Measurements from ENCODE around the gene SIPA1. TPM values are rescaled to one million over a fixed set of nuclear protein-coding genes. Genes with fewer than 3 reads are reported as not detected.

The SIPA1 gene
- total and polyA plus RNA-seq, 2 of the 13 experiments (the other 11 are each of a cell fraction or from before 2014, with no cell fraction given), result 5.8 to 7.7 TPM

GRCh38 chr11:65653229-65654225, 15.6 kb downstream of the SIPA1 start (continued):
- TF ChIP-seq TBP (CRISPR knock-in tag; IDR thresholded peaks at IDR 0.05) (0 out of 2 replicates have a peak, but pooled peaks have one; percentile 0), ZNF747 (CRISPR knock-in tag; IDR thresholded peaks at IDR 0.05; ENCODE audit: borderline replicate concordance) (peak; percentile 22; the same call in 1 of the 2 replicates), PITX1 (CRISPR knock-in tag; IDR thresholded peaks at IDR 0.05) (peak; percentile 17; the same call in 1 of the 2 replicates), PHF20 (CRISPR knock-in tag; IDR thresholded peaks at IDR 0.05) (no peak), BCL3 (CRISPR knock-in tag; IDR thresholded peaks at IDR 0.05) (peak; percentile 54; the same call in 1 of the 2 replicates), RXRB (CRISPR knock-in tag; IDR thresholded peaks at IDR 0.05; ENCODE audit: borderline replicate concordance) (peak; percentile 6; the same call in 1 of the 2 replicates), ARID2 (CRISPR knock-in tag; IDR thresholded peaks at IDR 0.05; ENCODE audit: borderline replicate concordance) (peak; percentile 5; the same call in 1 of the 2 replicates), ZC3H13 (CRISPR knock-in tag; IDR thresholded peaks at IDR 0.05) (peak; percentile 11; the same call in 1 of the 2 replicates), ZFP91 (CRISPR knock-in tag; IDR thresholded peaks at IDR 0.05; ENCODE audit: borderline replicate concordance) (0 out of 2 replicates have a peak, but pooled peaks have one; percentile 59), ZNF614 (CRISPR knock-in tag; IDR thresholded peaks at IDR 0.05; ENCODE audit: borderline replicate concordance) (peak; percentile 14; the same call in 1 of the 2 replicates), PREB (CRISPR knock-in tag; IDR thresholded peaks at IDR 0.05) (no peak), AHR (CRISPR knock-in tag; IDR thresholded peaks at IDR 0.05) (0 out of 2 replicates have a peak, but pooled peaks have one; percentile 1), CTCF (CRISPR knock-in tag; IDR thresholded peaks at IDR 0.05) (no peak), TP53 (CRISPR knock-in tag; conservative IDR thresholded peaks at IDR 0.05) (no peak), PAX8 (CRISPR knock-in tag; IDR thresholded peaks at IDR 0.05; ENCODE audit: borderline replicate concordance) (no peak; the same call in 1 of the 2 replicates), ZNF619 (CRISPR knock-in tag; IDR thresholded peaks at IDR 0.05) (peak; percentile 40; the same call in 1 of the 2 replicates), ZNF207 (IDR thresholded peaks at IDR 0.05; ENCODE audit: borderline replicate concordance) (no peak), ZNF343 (CRISPR knock-in tag; IDR thresholded peaks at IDR 0.05) (peak; percentile 29; the same call in 1 of the 2 replicates), ASH2L (IDR thresholded peaks at IDR 0.05; ENCODE audit: insufficient read length, low read depth, low read length) (peak; percentile 55), DDIT3 (CRISPR knock-in tag; IDR thresholded peaks at IDR 0.05) (no peak), U2AF1 (optimal IDR thresholded peaks at IDR 0.05; ENCODE audit: low read depth, low read length) (no peak), POLR2A (IDR thresholded peaks at IDR 0.05; ENCODE audit: insufficient read depth in 1 of 2, low read depth in 2 of 2, low read length in 2 of 2) (peak in 1 of 2 experiments; percentile 77; a peak in 2 of 4 replicates)
